Umbilical cord (tissue), 2 donors: ENCODE measurements around the gene GYS1. TPM values are rescaled to one million over a fixed set of nuclear protein-coding genes. Genes with fewer than 3 reads are reported as not detected.
A peak's percentile ranks its signal among the peaks of the same experiment; 100 is the strongest.

ENCODE experiments used
- DNase-seq: peaks from one replicate; pipeline ENCODE4 v3.0.0-alpha.2; 2015; ENCODE audit warnings: low spot score
- total RNA-seq: library from RNA; depleted of rRNA; stranded (reverse); fragments of >200 nt; gene quantifications from one replicate; pipeline ENCODE4 v1.2.3, GENCODE V29; 2014; ENCODE audit warnings: low replicate concordance; ENCODE audit not compliant: insufficient read depth

The GYS1 gene
- total RNA-seq, 1 donor from 2014 or later, result 46.9 TPM

- no peak for DNase-seq
Measured at GRCh38 chr19:48988860-48989259, 4.2 kb downstream of the GYS1 start.

GRCh38 chr19:48988286-48988685 is 4.8 kb downstream of the GYS1 start:
- DNase-seq, result no peak

- no peak for DNase-seq
Measured at GRCh38 chr19:48987323-48987722, 5.8 kb downstream of the GYS1 start.

- no peak for DNase-seq
Measured at GRCh38 chr19:48986211-48986610, 6.9 kb downstream of the GYS1 start.

- DNase-seq, result no peak
Measured at GRCh38 chr19:48985711-48986110, 7.4 kb downstream of the GYS1 start.

- no peak for DNase-seq
Measured at GRCh38 chr19:48982280-48982679, 10.8 kb downstream of the GYS1 start.

GRCh38 chr19:48977061-48977460 is 16.0 kb downstream of the GYS1 start:
- DNase-seq, result no peak

GRCh38 chr19:48975947-48976847 is 16.9 kb downstream of the GYS1 start:
- no peak for DNase-seq

- DNase-seq, result peak; percentile 79
Measured at GRCh38 chr19:48970923-48971395, 22.1 kb downstream of the GYS1 start.

- no peak for DNase-seq
Measured at GRCh38 chr19:48970139-48970766, 22.9 kb downstream of the GYS1 start.

- no peak for DNase-seq
Measured at GRCh38 chr19:48969276-48970138, 23.6 kb downstream of the GYS1 start.

GRCh38 chr19:48968813-48969218 is 24.3 kb downstream of the GYS1 start:
- no peak for DNase-seq

GRCh38 chr19:48968179-48968661 is 24.9 kb downstream of the GYS1 start:
- no peak for DNase-seq

- peak; percentile 82 for DNase-seq
Measured at GRCh38 chr19:48967346-48968178, 25.5 kb downstream of the GYS1 start.

GRCh38 chr19:48966541-48967345 is 26.4 kb downstream of the GYS1 start:
- no peak for DNase-seq

GRCh38 chr19:48965806-48966540 is 27.1 kb downstream of the GYS1 start:
- peak; percentile 92 for DNase-seq

- DNase-seq, result peak; percentile 98
Measured at GRCh38 chr19:48965040-48965805, 27.9 kb downstream of the GYS1 start, which contains the start of gene FTL. Gene FTL (plus strand): TSS chr19:48965309. CDS start chr19:48965508, 199 bp downstream.
